ENCODE measurements around the gene COL9A3. TPM values are rescaled to one million over a fixed set of nuclear protein-coding genes. Genes with fewer than 3 reads are reported as not detected.

Gene COL9A3
- total and polyA plus RNA-seq, 2 of the 8 experiments (the other 6 are each of a cell fraction or from before 2014, with no cell fraction given): 21.7 to 80.1 TPM

- no peak overlapping the region for H2BK5ac ChIP-seq (ENCODE audit: low read depth, low read length)
- peaks cover 0 to 16% (median 3%) of the 10 kb centered on the region in 4 experiments; a peak in 3 of 7 replicates for H3K4me1 ChIP-seq (replicated peaks in 1 of 4; ENCODE audit: control insufficient read depth in 3 of 4, insufficient read depth in 4 of 4, low read length in 3 of 4)
- no peaks in the 10 kb centered on the region for H3K23me2 ChIP-seq (ENCODE audit: low read depth, low read length)
- H3K14ac ChIP-seq (ENCODE audit: insufficient read length): no peak overlapping the region
- H2BK15ac ChIP-seq (ENCODE audit: low read length): no peak overlapping the region
- H2AFZ ChIP-seq (ENCODE audit: low read length): no peak overlapping the region
- no peak overlapping the region for H4K91ac ChIP-seq (replicated peaks; ENCODE audit: insufficient read length, low read length)
- 89% methylated on average over 9 of the region's 9 CpGs; no CpG with 5 or more reads in 1 of the 2 experiments for WGBS, 2 experiments (ENCODE audit: extremely low coverage in 1 of 2, insufficient coverage in 1 of 2, insufficient read length in 1 of 2, insufficient replicate concordance in 2 of 2, low coverage in 1 of 2, low lambda C conversion rate in 2 of 2, missing lambda C conversion rate in 1 of 2)
- no peaks in the 10 kb centered on the region for H3K27me3 ChIP-seq (replicated peaks in 1 of 4; ENCODE audit: control insufficient read depth in 3 of 4, extremely low read depth in 1 of 4, insufficient read depth in 3 of 4, low read length in 3 of 4)
- H3K79me1 ChIP-seq (ENCODE audit: low read depth, low read length): no peaks in the 10 kb centered on the region; the same call in 1 of the 2 replicates
- no peak overlapping the region for H3K56ac ChIP-seq (replicated peaks; ENCODE audit: insufficient read length, low read depth, low read length)
- no peak overlapping the region for H4K8ac ChIP-seq (ENCODE audit: extremely low read depth, insufficient read depth, low read length)
- DNase-seq (ENCODE audit: low read depth in 1 of 2, low spot score in 2 of 2) (no peak), FAIRE-seq (no peak)
- H3K18ac ChIP-seq (ENCODE audit: extremely low read depth, low read length): no peak overlapping the region
- peak overlapping the region; percentile 61; the same call in 1 of the 2 replicates for H2BK20ac ChIP-seq (ENCODE audit: low read length)
- H3K27ac ChIP-seq (ENCODE audit: low read depth, low read length): no peak overlapping the region
- H3K79me2 ChIP-seq (ENCODE audit: control insufficient read depth in 1 of 2, insufficient read depth in 2 of 2, low read length in 2 of 2): no peaks in the 10 kb centered on the region
- 0 out of 2 replicates have a peak overlapping the region, but pooled peaks have one; percentile 39 for H2AK5ac ChIP-seq (ENCODE audit: low read depth, low read length)
- no peak overlapping the region for H3K4me2 ChIP-seq (ENCODE audit: insufficient read depth in 1 of 2, low read depth in 2 of 2, low read length in 2 of 2)
- no peak overlapping the region for H4K5ac ChIP-seq (ENCODE audit: insufficient read length, low read depth, low read length)
- H3K36me3 ChIP-seq (ENCODE audit: control insufficient read depth in 2 of 4, insufficient read depth in 4 of 4, low read length in 3 of 4): no peaks in the 10 kb centered on the region
- H4K20me1 ChIP-seq (replicated peaks in 1 of 2; ENCODE audit: control insufficient read depth in 1 of 2, insufficient read depth in 2 of 2, low read length in 2 of 2): no peaks in the 10 kb centered on the region
- H3K4me3 ChIP-seq (ENCODE audit: extremely low read depth in 1 of 4, insufficient read depth in 2 of 4, low read depth in 3 of 4, low read length in 4 of 4): no peak overlapping the region
- no peak overlapping the region for H2BK120ac ChIP-seq (replicated peaks; ENCODE audit: low read depth, low read length)
- H3K9me3 ChIP-seq (ENCODE audit: insufficient read depth in 2 of 2, low read depth in 1 of 2, low read length in 1 of 2): no peaks in the 10 kb centered on the region
- CTCF ChIA-PET (ENCODE audit: partially characterized antibody): interaction anchor here (0.9 kb wide), 1 partner anchor 150 kb away, joined by 3 read pairs; no protein-coding TSS in a partner anchor
- POLR2A ChIA-PET (ENCODE audit: partially characterized antibody): no interaction called here
- no peak for TF ChIP-seq ATF2 (IDR thresholded peaks at IDR 0.05; ENCODE audit: low read length)
- H2BK12ac ChIP-seq (ENCODE audit: low read depth, low read length): no peak overlapping the region
- H3K9ac ChIP-seq (replicated peaks in 1 of 4; ENCODE audit: extremely low read depth in 1 of 4, low read depth in 3 of 4, low read length in 3 of 4): no peak overlapping the region
- H3K4ac ChIP-seq (replicated peaks; ENCODE audit: insufficient read length, low read depth, low read length): no peak overlapping the region
- H3K23ac ChIP-seq (ENCODE audit: insufficient read length): no peak overlapping the region
These were observed 41.6 kb upstream of the COL9A3 start for GRCh38 chr20:62775206-62775605.

Measured in H1 (cell line).